CD4-positive, alpha-beta T cell treated with Interleukin-1 beta for 1 hour (primary cell): Measurements from ENCODE around the gene PDE4B.

Experiments
- DNase-seq, 2 donors: peaks; one replicate each; pipeline ENCODE4 v3.0.0-alpha.2; 2020 to 2022

Gene PDE4B

DNA sequence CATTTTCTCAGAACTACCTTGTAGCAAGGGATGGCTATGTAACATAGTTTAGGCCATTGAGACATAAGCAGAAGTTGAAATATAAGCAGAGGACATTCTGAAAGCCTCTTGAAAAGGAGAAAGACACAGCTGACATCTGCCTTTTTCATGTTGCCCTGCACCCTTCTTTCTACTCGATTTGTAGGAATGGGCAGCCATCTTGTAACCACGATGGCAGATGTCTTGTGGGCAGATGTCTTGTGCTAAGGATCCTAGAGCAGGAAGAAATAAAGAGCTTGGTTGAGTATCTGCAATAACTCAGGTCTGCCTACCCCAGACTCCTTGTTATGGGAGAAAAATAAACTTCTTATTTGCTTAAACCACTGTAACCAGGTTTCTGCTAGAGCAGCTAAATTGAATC, 351.0 kb downstream of the PDE4B start:
- DNase-seq: no peak

DNA sequence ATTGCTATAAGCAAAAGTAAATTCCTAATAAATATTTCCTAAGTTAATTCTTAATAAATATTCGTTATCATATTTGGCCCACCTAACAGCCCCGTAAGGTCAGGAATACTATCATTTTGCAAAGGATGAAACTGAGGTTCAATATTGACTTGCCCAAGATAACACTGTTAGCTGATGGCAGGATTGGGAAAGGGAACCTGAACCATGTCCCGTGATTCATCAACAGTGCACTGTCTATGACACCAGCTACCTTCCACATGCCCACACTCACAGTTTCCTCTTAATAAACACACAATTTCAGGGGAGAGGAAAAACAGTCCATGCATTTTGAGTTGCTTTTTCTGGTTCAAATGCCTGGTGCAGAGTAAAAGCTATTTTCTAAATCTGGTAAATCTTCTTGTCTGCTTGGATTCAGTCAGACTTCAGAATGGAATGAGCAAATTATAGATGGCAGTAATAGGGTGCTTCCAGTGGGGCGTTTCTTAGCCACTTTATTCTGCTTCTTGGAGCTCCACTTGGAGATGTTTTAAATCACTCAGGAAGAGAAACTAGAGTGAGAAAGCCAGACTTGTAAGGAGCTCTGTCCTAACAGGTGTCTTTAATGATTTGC, 354.6 kb downstream of the PDE4B start:
- DNase-seq: no peak

DNA sequence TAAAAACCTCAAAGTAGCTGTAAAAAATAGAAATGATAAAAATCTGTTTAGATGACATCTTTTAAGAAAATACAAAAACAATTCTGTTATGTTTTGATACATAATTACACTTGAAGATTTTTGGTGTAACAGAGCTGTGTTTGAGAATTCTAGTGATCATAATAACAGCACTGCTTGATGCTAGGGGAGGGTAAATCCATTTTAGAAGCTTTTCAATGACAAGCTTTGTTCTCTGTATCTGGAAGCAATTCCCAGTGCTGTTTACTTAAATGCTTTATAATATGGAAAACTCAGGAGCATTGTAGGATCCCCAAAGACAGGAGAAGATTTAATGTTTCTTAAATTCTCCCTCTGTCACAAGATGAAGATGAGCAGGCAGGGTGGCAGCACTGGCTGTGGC, 359.3 kb downstream of the PDE4B start:
- DNase-seq: no peak

DNA sequence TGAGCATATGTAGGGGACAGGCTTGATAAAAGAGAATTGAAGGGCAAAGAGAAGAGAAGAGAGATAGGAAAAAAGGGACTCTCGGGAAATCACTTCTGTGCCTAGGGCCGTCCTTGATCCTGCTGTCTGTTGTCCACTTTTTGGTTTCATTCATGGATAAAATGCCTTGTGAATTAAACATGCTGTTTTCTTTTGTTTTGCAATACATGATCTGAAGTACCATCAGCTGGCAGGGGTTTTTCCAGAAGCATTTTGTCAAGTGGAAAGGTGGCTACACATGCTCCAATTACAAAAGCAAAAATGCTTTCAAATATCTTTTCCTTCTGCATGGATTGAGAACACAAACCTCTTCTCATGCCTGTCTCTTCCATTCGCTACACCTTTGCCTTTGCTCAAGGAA, 361.7 kb downstream of the PDE4B start:
- no peak for DNase-seq

DNA sequence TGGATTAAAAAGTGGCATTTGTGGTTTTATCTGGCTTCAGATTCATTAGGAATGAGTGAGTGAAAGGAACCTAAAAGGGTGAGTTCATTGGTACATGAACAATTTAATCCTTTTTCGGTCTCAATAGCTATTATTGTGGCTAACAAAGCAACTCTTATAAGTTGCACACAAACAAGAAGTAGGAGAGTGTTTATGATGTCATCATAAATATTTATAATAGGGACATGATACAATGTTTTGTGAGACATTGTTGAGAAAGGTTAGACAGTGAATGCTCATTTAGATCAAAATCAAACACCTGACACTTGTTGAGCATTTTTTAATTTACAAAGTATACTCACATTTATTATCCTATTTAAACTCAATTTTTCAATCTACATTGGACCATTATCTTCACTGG, 363.4 kb downstream of the PDE4B start:
- no peak for DNase-seq

DNA sequence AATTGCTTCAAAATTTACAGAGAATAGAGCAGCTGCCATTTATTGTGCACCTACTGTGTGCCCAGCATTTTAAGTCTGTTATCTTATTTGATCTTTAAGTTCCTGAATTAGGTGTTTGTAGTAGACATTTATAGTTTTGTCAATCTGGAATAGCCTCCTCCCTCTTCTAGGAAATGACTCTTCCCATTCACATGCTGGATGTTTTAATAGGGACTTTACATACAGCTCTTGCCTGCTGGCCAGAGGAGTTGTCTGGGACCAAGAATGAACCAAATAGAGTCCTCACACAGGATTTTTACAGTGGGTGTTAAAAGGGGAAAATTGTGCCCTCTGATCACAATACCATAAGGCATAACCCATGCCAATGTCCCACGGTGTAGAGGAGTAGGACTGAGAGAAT, 367.1 kb downstream of the PDE4B start:
- DNase-seq: no peak

DNA sequence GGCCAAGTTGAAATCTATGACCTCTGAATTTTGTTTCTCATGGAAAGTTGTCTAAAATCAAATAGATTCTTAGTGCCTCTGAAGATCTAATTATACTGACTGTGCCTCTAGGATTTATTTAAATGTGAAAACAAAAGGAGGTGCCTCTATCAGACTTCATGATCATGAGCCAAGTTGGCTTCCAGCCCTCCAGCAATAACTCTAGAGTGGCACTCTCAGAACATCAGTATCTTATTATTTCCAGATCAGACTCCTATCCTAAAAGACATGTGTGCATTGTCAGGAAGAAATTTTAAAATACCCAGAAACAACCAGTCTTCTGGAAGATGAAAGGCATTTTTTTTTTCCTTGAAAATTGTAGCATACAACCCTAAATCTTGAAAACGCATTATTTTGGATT, 368.0 kb downstream of the PDE4B start:
- no peak for DNase-seq

DNA sequence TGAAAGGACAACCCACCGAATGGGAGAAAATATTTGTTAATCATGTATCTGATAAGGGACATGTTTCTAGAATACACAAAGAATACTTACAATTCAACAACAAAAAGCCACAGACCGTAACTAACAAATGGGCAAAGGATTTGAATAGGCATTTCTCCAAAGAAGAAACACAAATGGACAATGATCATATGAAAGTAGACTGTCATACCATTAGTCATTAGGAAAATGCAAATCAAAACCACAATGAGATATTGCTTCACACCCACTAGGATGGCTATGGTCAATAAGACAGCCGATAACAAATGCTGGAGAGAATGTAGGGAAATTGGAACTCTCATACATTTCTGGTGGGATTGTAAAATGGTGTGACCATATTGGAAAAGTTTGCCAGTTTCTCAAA, 374.1 kb downstream of the PDE4B start:
- no peak for DNase-seq

DNA sequence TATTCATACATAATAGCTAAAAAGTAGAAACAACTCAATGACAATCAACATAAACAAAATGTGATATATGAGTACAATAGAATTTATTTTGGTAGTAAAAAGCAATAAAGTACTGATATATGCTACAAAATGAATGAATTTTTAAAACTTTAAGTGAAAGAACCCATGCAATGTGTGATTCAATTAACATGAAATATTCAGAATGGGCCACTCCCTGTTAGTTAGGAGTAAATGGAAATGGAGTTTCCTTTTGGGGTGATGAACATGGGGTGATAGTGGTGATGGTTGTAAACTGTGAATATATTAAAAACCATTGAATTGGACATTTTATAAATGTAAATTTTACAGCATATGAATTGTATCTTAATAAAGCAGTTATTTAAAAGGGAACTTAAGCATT, 374.6 kb downstream of the PDE4B start:
- no peak for DNase-seq

DNA sequence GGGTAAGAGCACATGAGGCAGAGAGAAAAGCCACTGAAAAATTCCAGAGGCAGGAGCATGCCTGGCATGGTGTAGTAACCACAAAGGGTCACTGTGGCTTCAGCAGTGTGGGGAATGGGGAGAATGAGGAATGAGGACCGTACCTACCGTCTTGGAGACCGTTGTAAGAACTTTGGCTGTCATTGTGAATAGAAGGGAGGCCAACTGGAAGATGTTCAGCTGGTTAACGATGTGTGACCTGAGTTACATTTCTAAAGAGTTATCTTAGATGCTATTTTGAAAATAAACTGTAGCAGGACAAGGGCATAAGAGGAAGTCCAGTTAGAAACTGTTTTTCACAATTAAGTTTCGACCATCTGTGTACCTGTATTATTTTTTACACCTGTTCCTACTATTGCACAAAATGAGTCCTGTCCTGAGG, 375.8 kb downstream of the PDE4B start:
- no peak for DNase-seq

DNA sequence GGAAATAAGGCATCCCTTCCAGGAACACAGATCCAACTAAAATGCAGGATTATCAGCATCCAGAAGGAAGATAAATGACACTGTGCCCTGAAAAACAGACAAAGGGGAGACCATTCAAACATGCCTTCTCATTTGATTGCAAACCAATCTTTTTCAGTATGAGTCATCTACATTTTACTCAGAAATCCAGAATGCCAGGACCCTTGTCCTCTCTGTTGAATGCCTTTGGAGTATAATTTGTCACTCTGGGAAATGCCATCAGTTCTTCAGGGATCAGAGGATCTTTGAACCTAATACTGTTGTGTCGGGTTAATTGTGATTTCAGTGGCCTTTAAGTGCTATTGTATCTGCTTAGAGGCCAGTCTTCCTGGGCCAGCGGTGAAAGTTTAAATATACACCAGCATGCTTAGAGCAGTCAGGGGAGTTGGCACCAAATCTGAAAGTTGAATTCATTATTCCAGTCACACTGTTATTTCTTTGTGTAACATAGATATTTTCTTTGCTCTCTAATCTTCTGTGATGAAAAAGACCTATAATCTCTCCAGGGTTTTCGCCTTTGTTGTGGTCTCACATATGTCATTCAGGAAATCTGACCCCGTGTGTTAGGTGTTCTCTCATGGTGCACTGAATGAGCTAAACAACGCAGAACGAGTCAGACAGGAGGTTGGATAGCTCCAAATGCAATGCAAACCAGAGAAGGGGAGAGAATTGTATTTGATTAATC, 376.4 kb downstream of the PDE4B start:
- DNase-seq: no peak

DNA sequence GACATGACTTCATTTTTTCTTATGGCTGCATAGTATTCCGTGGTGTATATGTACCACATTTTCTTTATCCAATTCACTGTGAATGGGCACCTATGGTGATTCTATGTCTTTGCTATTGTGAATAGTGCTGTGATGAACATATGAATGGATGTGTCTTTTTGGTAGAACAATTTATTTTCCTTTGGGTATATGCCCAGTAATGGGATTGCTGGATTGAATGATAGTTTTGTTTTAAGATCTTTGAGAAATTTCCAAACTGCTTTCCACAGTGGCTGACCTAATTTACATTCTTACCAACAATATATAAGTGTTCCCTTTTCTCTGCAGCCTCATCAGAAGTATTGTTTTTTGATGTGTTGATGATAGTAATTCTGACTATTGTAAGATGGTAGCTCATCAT, 379.6 kb downstream of the PDE4B start:
- DNase-seq: no peak

DNA sequence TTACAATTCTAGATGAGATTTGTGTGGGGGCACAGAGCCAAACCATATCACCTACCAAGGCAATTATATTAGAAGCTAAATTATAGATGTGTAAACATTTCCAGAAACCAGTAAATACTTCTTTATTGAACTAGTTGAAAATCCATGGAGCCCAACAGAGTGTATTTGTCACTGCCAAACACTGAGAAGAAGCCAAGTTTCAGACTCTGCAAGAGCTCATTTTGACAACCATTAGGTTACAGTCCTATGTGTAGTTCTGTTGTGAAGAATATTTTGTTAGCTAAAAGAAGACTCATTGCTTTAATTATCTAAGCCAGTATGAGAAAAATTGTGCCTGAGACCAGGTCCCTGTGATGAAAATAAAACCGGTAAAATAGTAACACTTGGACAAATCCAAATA, 382.4 kb downstream of the PDE4B start:
- no peak for DNase-seq

DNA sequence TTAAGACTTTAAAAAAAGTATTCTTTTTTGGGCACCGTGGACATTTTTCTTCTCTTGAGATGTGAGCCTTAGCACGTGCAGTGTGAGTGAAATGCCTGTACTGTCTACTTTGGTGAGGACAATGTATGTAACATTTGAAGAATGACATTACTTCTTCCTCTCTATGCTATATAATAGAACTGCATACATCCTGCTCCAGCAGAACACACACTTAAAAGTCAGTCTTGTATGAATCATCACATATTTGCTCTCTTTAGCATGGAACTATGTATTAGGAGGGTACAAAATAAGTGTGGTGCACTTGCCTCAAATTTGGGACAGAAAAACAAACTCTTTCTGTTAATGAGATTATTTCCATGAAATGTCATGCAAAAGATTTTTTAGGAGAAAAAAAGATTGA, 382.9 kb downstream of the PDE4B start:
- no peak for DNase-seq

DNA sequence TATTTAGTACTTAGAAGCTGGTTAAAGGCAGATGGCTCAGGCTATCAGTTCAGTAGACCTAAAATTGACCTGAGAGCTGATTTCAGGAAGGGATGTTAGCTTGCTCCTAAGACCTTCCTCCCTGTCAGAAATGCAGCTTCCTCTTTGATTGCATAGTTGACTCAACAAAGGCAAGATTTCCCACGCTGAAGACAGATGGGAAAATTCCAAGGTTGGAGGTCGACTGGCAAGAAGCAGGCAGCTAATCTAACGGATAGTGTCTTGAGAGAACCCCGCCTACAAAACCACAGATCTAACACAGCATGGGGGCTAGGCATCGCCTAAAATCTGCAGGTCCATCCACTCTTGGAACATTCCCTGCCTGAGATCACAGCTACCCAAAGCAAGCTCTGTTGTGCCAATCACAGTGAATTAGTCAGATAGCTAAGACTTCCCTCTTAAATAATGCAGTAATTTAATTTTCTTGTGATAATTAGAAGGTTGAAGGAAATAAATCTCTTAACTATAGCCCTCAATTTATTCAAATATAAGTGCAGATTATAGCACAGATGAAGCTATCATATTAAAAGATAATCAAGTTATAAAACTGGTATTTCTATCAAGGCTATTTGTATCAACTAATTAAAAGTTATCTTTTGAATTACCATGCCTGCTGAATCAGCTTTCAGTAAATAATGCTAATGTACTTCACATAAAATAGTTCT, 383.5 kb downstream of the PDE4B start:
- DNase-seq: no peak

DNA sequence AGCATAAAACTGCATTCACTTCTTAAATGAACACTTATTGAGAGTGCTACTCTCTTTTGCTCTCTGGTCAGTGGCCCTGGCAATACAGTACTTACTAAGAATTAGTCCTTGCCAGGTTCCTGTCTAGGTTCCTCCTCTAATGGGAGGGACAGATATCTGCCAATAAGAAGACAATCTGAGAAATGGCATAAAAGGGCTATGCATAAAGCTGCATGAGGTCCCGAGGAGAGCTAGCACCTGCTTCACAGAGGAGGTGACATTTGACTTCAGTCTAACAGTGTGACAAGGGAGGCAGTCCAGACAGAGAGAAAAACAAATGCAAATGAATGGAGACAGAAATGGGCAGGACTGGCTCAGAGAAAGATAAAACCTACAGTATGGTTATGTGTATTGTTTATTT, 384.1 kb downstream of the PDE4B start:
- no peak for DNase-seq

DNA sequence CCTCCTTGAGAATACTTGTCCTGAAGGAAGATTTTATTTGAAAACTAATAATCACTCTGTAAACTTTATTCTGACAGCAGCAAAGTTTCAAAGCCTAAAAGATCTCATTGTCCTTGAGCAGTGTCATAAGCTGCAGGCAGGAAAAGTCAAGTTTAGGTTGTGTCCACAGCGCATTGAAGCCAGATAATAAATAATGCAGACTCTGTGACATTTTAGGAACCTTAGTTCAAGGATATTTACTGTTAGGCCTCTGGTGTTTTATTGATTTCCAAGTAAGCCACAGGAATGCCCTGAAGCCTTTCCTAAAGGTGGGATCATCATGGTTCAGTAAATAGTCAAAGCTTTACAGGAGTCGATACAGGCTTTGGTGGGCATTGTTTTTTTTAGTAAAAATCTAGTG, 384.8 kb downstream of the PDE4B start:
- no peak for DNase-seq

DNA sequence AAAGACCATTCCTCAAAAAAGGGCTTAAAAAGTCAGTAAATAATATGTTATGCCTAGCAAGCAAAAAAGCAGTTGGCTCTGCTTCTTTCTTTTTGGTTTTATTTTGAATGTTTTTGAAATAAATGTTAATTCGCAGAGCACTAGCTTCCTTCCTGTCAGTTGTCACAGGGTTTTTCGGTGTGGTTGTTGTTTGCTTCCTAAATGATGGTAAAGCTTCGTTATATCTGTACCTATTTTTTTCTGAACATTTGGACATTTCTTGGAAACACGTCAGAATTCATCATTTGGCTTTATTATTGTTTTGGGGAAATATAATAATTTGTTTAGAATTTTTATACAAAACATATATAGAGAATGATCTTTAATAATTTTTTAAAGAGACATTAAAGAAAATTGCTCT, 389.3 kb downstream of the PDE4B start:
- no peak for DNase-seq

DNA sequence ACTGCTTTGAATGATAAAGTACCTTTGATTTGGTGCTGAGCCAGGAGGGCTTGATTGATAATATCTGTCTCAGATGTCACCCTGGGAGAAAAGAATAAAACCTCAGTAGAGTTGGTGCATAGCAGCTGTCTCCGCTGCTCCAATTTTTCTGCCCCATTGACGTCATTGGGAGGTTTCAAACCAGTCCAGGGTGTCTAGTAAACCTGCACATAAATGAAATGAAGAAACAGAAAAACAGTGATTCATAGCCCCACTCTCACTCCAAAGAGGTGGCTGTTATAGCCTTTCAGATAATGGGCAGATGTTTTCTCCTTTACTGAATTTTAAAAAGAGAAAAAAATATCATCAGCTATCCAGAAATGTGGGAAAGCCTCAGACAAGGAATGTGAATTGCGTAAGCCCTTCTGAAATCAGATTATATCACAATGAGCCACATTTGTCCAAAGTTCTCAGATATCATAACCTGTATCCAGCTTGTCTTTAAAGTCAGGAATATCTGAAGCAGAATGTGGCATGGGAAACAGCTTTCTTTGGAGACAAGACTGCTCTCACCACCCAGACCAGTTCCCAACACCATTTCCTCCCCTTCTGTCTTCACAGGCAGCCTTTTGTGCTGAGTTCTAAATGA, 390.0 kb downstream of the PDE4B start:
- peak; percentile 18 to 24 for DNase-seq

DNA sequence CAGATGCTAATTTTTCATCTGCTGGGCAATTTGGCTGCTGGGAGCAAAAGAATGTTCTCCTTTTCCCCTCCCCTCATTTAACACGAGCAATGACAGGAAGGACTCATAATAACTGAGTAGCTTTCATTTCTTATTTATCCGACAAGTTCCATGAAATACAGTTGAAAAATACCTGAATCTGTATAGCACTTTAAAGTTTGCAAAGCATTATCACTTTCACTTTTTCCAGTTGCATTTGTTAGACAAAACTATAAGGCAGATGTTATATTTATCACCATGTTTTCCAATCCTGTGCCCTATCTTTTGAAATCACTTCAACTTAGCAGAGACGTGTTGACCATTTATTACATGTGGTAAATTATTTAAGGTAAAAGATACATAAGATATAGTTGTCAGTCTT, 390.7 kb downstream of the PDE4B start:
- no peak for DNase-seq

DNA sequence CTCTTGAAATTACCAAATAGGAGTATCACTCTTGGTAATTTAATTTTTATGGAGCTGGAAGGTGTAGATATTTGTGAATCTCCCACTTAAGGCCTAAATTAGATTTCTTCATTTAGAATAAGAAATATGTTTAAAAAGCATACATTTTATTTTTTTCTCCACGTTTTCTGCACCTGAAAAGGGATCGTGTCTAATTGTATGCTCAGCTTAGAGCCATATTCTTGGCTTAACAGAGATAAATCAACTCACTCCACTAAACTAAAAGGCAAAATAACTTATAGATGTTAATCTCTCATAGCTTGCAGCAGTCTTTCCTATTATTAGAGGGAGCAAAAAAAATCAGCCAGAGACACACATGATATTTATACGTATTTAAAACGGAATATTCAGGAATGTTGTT, 404.4 kb downstream of the PDE4B start:
- no peak for DNase-seq

DNA sequence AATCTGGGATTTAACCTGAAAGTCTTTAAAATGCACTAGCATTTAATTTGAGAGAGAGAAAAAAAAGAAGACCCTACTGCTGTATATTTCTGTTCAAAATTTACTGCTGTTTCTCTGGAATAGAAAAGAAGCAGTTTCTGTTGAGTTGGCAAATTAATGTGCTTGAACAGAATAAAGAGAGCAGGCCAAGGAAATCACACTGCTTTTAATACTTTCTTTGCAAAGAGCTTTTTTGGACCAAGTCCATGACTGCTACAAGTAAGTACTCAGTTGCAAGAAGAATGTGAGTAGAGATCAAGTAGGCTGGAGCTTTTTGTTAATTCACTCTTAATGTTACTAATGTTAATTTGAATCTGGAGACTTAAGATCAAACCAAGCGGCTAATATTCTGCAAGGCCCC, 405.1 kb downstream of the PDE4B start:
- no peak for DNase-seq

DNA sequence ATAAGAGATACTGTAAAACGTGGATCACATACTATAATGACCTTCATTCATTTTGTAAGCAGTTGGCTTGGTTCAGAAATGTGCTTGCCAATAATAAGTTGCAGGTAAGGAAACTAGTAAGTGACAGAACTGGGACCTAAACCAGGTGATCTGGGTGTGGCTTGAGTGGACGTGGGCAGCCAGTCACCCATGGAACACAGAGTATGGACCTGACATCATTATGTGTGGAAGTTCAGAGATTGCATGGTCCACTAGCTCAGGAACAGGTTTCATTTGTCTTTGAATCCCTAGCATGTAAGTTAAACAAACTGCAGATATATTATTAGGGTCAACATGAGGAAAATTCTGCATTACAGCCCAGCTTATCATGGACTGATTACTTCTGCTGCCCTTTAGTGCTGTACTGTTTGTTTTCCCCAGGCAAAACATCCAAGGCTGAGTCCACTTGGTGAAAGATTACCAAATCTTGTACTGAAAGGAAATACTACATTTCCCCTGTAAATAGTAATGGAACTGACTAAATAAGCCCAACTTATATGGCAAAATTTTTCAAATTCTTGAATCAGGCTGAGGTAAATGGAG, 414.0 kb downstream of the PDE4B start:
- no peak for DNase-seq

DNA sequence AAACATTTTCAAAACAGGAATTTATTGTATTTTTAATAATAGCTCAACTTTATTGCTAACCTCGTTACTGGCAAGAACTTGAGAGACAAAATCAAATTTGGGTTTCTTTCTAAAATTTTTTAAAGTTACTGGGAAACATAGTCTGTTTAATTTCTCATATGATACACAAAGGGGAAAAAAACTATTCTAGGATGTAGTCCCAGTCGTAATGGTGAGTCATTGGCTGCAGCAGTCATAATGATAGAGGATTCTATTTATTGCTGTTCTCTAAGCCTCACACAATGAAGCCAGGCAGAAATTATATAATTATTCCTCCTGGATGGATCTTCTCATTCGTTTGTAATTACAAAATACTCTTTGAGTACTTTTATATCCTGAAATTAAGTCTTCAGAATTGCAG, 414.8 kb downstream of the PDE4B start:
- no peak for DNase-seq
